ENCODE results near the gene DLEC1.

Gene DLEC1

DNA sequence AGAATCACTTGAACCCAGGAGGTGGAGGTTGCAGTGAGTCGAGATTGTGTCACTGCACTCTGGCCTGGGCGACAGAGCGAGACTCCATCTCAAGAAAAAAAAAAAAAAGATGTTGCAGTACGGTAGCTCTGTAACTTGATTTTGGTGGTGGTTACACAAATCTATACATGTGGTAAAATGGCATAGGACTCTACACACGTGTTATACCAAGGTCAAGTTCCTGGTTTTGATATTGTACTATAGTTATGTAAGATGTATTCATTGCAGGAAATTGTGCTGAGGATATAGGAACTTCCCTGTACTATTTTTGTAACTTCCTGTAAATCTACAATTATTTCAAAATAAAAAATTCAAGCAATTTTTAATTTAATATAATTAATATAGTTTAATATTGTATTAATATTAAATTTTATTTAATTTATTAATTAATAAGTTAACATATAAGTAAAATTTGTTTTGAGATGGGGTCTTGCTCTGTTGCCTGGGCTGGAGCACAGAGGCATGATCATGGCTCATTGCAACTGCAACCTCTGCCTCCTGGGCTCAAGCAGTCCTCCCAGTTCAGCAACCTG, 109.4 kb downstream of the DLEC1 start:
- DNase-seq (ENCODE audit: low spot score): no peak

DNA sequence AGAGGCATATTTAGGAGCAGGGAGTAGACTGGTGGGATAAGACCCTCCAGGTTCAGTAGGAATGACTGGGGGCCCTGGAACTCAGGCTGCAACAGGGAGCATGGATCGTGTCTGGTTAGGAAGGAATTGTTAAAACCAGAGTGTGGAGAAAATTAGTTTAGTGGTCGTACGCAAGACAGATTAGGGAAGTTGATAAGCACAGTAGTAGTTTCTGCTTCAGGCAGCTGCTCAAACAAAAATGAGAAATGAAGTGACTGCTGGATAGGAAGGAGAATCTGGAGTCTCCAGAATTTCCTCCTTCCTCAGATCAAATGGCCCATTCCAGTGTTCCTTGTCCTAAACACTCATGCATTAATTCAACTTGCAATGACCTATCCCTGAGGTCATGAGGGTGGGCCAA, 110.7 kb downstream of the DLEC1 start:
- no peak overlapping the region for H3K9ac ChIP-seq (ENCODE audit: low read depth, low read length, poor library complexity)
- H2BK120ac ChIP-seq (ENCODE audit: low read depth, low read length): no peak overlapping the region
- peak overlapping the region; percentile 50 for H4K91ac ChIP-seq (ENCODE audit: low read depth, low read length, poor library complexity)
- H3K14ac ChIP-seq (ENCODE audit: low read length): no peak overlapping the region
- no peak overlapping the region for H3K4me2 ChIP-seq (ENCODE audit: insufficient read depth, low read length, poor library complexity, severe bottlenecking)
- H3K4me3 ChIP-seq (ENCODE audit: low read length in 2 of 2): no peak overlapping the region
- H3K79me1 ChIP-seq (ENCODE audit: low read depth, low read length): no peaks in the 10 kb centered on the region
- H3K9me3 ChIP-seq (replicated peaks in 1 of 2; ENCODE audit: control insufficient read depth in 2 of 2, insufficient read depth in 1 of 2, low read depth in 1 of 2, low read length in 2 of 2): peaks cover 3% of the 10 kb centered on the region in 2 donors
- H4K8ac ChIP-seq (ENCODE audit: low read depth, low read length): no peak overlapping the region
- no peak overlapping the region for H3K4ac ChIP-seq (ENCODE audit: low read length)
- no peak for DNase-seq (ENCODE audit: low spot score)
- H2AFZ ChIP-seq (ENCODE audit: low read length): no peak overlapping the region
- no peak overlapping the region for H3K23ac ChIP-seq (ENCODE audit: low read depth, low read length, poor library complexity)
- no peaks in the 10 kb centered on the region for H3K27me3 ChIP-seq (ENCODE audit: control insufficient read depth in 3 of 3, insufficient read depth in 3 of 3, low read depth in 1 of 3, low read length in 3 of 3)
- no peak overlapping the region for H2BK5ac ChIP-seq (ENCODE audit: low read length)
- no CpG with 5 or more reads among the region's 3 CpGs for WGBS, 2 donors (ENCODE audit: extremely low coverage in 2 of 2, insufficient read length in 2 of 2, insufficient replicate concordance in 1 of 2)
- H2BK12ac ChIP-seq (ENCODE audit: low read length): no peak overlapping the region
- no peaks in the 10 kb centered on the region for H3K36me3 ChIP-seq (replicated peaks in 1 of 2; ENCODE audit: control insufficient read depth in 2 of 2, insufficient read depth in 2 of 2, low read length in 2 of 2)
- H3K27ac ChIP-seq (replicated peaks; ENCODE audit: low read length): no peak overlapping the region
- no peak overlapping the region for H2BK15ac ChIP-seq (ENCODE audit: low read length)
- no peak overlapping the region for H3K18ac ChIP-seq (ENCODE audit: low read length)
- H2AK5ac ChIP-seq (ENCODE audit: low read depth, low read length): no peak overlapping the region
- no peaks in the 10 kb centered on the region for H3K4me1 ChIP-seq (ENCODE audit: control insufficient read depth in 2 of 2, insufficient read depth in 1 of 2, low read depth in 1 of 2, low read length in 2 of 2)

More for the DNA sequence above, 109.4 kb downstream of the DLEC1 start:
- Histone ChIP-seq H3K14ac (ENCODE audit: low read length) (no peak overlapping the region), H4K8ac (ENCODE audit: low read depth, low read length) (no peak overlapping the region), H3K9me3 (replicated peaks in 1 of 2; ENCODE audit: control insufficient read depth in 2 of 2, insufficient read depth in 1 of 2, low read depth in 1 of 2, low read length in 2 of 2) (peaks cover 3% of the 10 kb centered on the region in 2 donors), H3K79me1 (ENCODE audit: low read depth, low read length) (no peaks in the 10 kb centered on the region), H3K4me2 (ENCODE audit: insufficient read depth, low read length, poor library complexity, severe bottlenecking) (no peak overlapping the region), H3K27me3 (ENCODE audit: control insufficient read depth in 3 of 3, insufficient read depth in 3 of 3, low read depth in 1 of 3, low read length in 3 of 3) (no peaks in the 10 kb centered on the region), H2BK5ac (ENCODE audit: low read length) (no peak overlapping the region), H2AK5ac (ENCODE audit: low read depth, low read length) (no peak overlapping the region), H2BK120ac (ENCODE audit: low read depth, low read length) (no peak overlapping the region), H3K4me1 (ENCODE audit: control insufficient read depth in 2 of 2, insufficient read depth in 1 of 2, low read depth in 1 of 2, low read length in 2 of 2) (no peaks in the 10 kb centered on the region), H3K27ac (replicated peaks; ENCODE audit: low read length) (no peak overlapping the region), H2BK15ac (ENCODE audit: low read length) (no peak overlapping the region), H3K9ac (ENCODE audit: low read depth, low read length, poor library complexity) (no peak overlapping the region), H3K4me3 (ENCODE audit: low read length in 2 of 2) (no peak overlapping the region), H3K36me3 (replicated peaks in 1 of 2; ENCODE audit: control insufficient read depth in 2 of 2, insufficient read depth in 2 of 2, low read length in 2 of 2) (no peaks in the 10 kb centered on the region), H3K4ac (ENCODE audit: low read length) (no peak overlapping the region), H4K91ac (ENCODE audit: low read depth, low read length, poor library complexity) (no peak overlapping the region), H2AFZ (ENCODE audit: low read length) (no peak overlapping the region), H2BK12ac (ENCODE audit: low read length) (no peak overlapping the region), H3K23ac (ENCODE audit: low read depth, low read length, poor library complexity) (no peak overlapping the region), H3K18ac (ENCODE audit: low read length) (no peak overlapping the region)
- no CpG with 5 or more reads among the region's 5 CpGs for WGBS, 2 donors (ENCODE audit: extremely low coverage in 2 of 2, insufficient read length in 2 of 2, insufficient replicate concordance in 1 of 2)

DNA sequence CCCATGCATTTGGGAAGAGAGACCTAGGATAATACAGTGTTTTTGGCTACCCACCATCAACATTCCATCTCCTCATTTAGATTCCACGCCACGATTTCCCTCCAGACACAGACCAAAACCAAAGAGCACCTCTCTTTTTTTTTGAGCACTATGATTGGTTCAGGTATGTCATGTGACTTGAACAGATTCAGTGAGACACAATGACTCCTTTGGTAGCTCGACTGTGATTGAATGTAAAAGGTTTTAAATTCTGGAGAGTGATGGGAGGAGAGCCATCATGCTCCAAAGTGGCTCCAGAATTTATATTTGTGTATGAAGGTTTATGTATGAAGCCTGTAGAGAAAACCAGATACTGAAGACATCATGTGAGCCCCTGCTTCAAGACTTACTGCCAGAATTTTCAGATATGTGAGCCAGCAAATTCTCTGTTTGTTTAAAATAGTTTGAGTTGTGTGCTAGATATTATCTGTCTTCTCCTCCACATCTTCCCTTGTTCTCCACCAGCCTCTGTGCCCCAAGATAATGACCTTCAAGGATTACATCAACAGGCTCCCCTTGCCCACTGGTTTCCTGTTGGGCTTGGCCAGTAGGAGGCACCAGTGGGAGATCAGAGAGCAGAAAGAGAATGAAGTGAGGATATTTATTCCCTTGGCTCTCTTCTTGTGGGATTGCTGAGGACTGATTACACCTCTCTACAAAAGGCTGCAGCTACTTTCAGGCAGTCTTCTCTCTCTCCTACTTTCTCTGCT, 111.9 kb downstream of the DLEC1 start:
- H3K79me1 ChIP-seq (ENCODE audit: low read depth, low read length): no peaks in the 10 kb centered on the region
- DNase-seq (ENCODE audit: low spot score): no peak
- no peaks in the 10 kb centered on the region for H3K27me3 ChIP-seq (ENCODE audit: control insufficient read depth in 3 of 3, insufficient read depth in 3 of 3, low read depth in 1 of 3, low read length in 3 of 3)
- H3K9me3 ChIP-seq (replicated peaks in 1 of 2; ENCODE audit: control insufficient read depth in 2 of 2, insufficient read depth in 1 of 2, low read depth in 1 of 2, low read length in 2 of 2): peaks cover 3% of the 10 kb centered on the region in 2 donors
- no peaks in the 10 kb centered on the region for H3K4me1 ChIP-seq (ENCODE audit: control insufficient read depth in 2 of 2, insufficient read depth in 1 of 2, low read depth in 1 of 2, low read length in 2 of 2)
- WGBS, 2 donors (ENCODE audit: extremely low coverage in 2 of 2, insufficient read length in 2 of 2, insufficient replicate concordance in 1 of 2): no CpG with 5 or more reads among the region's 3 CpGs
- H2AFZ ChIP-seq (ENCODE audit: low read length): peak overlapping the region; percentile 32
- H2BK120ac ChIP-seq (ENCODE audit: low read depth, low read length): no peak overlapping the region
- no peak overlapping the region for H2BK5ac ChIP-seq (ENCODE audit: low read length)
- H3K36me3 ChIP-seq (replicated peaks in 1 of 2; ENCODE audit: control insufficient read depth in 2 of 2, insufficient read depth in 2 of 2, low read length in 2 of 2): no peaks in the 10 kb centered on the region
- no peak overlapping the region for H2AK5ac ChIP-seq (ENCODE audit: low read depth, low read length)
- no peak overlapping the region for H3K23ac ChIP-seq (ENCODE audit: low read depth, low read length, poor library complexity)
- no peak overlapping the region for H3K4me2 ChIP-seq (ENCODE audit: insufficient read depth, low read length, poor library complexity, severe bottlenecking)
- H3K4ac ChIP-seq (ENCODE audit: low read length): no peak overlapping the region
- no peak overlapping the region for H2BK15ac ChIP-seq (ENCODE audit: low read length)
- no peak overlapping the region for H4K8ac ChIP-seq (ENCODE audit: low read depth, low read length)
- H4K91ac ChIP-seq (ENCODE audit: low read depth, low read length, poor library complexity): no peak overlapping the region
- H3K27ac ChIP-seq (replicated peaks; ENCODE audit: low read length): no peak overlapping the region
- no peak overlapping the region for H3K14ac ChIP-seq (ENCODE audit: low read length)
- no peak overlapping the region for H3K9ac ChIP-seq (ENCODE audit: low read depth, low read length, poor library complexity)
- H3K18ac ChIP-seq (ENCODE audit: low read length): no peak overlapping the region
- H3K4me3 ChIP-seq (ENCODE audit: low read length in 2 of 2): no peak overlapping the region
- no peak overlapping the region for H2BK12ac ChIP-seq (ENCODE audit: low read length)

DNA sequence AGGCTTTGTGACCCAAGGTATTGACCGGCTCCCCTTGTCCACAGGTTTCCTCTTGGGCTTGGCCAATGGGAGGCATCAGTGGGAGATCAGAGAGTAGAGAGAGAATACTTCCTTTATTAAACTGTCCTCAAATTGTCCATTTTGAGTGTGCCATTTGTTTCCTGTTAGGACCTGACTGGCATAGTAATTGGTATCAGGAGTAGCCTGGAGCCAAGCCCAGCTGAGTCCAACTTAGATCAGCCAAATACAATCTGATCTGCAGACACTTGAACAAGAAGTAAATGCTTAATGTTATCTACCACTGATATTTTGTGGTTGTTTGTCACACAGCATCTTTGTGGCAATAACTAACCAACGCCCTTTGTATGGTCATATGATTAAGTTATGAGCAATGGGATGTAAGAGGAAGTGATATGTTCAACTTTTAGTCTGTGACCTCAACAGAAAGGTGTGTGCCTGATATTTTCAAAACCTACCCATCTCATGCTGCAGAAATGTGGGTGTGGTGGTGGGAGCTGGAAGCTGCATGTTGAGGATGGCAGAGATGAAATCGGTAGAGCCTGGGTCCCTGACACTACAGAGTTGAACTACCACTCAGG, 112.8 kb downstream of the DLEC1 start:
- H2BK12ac ChIP-seq (ENCODE audit: low read length): no peak overlapping the region
- no peak overlapping the region for H3K4me2 ChIP-seq (ENCODE audit: insufficient read depth, low read length, poor library complexity, severe bottlenecking)
- no peak overlapping the region for H4K91ac ChIP-seq (ENCODE audit: low read depth, low read length, poor library complexity)
- H2BK15ac ChIP-seq (ENCODE audit: low read length): no peak overlapping the region
- H3K14ac ChIP-seq (ENCODE audit: low read length): no peak overlapping the region
- H3K79me1 ChIP-seq (ENCODE audit: low read depth, low read length): no peaks in the 10 kb centered on the region
- H2AFZ ChIP-seq (ENCODE audit: low read length): no peak overlapping the region
- H3K9me3 ChIP-seq (replicated peaks in 1 of 2; ENCODE audit: control insufficient read depth in 2 of 2, insufficient read depth in 1 of 2, low read depth in 1 of 2, low read length in 2 of 2): peaks cover 0 to 2% of the 10 kb centered on the region in 2 donors
- no peak for DNase-seq (ENCODE audit: low spot score)
- H3K27ac ChIP-seq (replicated peaks; ENCODE audit: low read length): no peak overlapping the region
- no peak overlapping the region for H2BK5ac ChIP-seq (ENCODE audit: low read length)
- no peaks in the 10 kb centered on the region for H3K36me3 ChIP-seq (replicated peaks in 1 of 2; ENCODE audit: control insufficient read depth in 2 of 2, insufficient read depth in 2 of 2, low read length in 2 of 2)
- no peaks in the 10 kb centered on the region for H3K27me3 ChIP-seq (ENCODE audit: control insufficient read depth in 3 of 3, insufficient read depth in 3 of 3, low read depth in 1 of 3, low read length in 3 of 3)
- no peak overlapping the region for H3K4me3 ChIP-seq (ENCODE audit: low read length in 2 of 2)
- no peak overlapping the region for H3K23ac ChIP-seq (ENCODE audit: low read depth, low read length, poor library complexity)
- H4K8ac ChIP-seq (ENCODE audit: low read depth, low read length): no peak overlapping the region
- no peak overlapping the region for H2AK5ac ChIP-seq (ENCODE audit: low read depth, low read length)
- no peak overlapping the region for H2BK120ac ChIP-seq (ENCODE audit: low read depth, low read length)
- no peak overlapping the region for H3K4ac ChIP-seq (ENCODE audit: low read length)
- no peak overlapping the region for H3K9ac ChIP-seq (ENCODE audit: low read depth, low read length, poor library complexity)
- WGBS, 2 donors (ENCODE audit: extremely low coverage in 2 of 2, insufficient read length in 2 of 2, insufficient replicate concordance in 1 of 2): no CpG with 5 or more reads among the region's 3 CpGs
- H3K18ac ChIP-seq (ENCODE audit: low read length): no peak overlapping the region
- no peaks in the 10 kb centered on the region for H3K4me1 ChIP-seq (ENCODE audit: control insufficient read depth in 2 of 2, insufficient read depth in 1 of 2, low read depth in 1 of 2, low read length in 2 of 2)

Data from neuronal stem cell (in vitro differentiated cells).